K562 (cell line): ENCODE measurements around the gene LAPTM5. TPM values are rescaled to one million over a fixed set of nuclear protein-coding genes. Genes with fewer than 3 reads are reported as not detected.

Experiments used
- DDX20 ChIP-seq: fragments of 450-650 bp; IDR thresholded peaks from 2 replicates; pipeline ENCODE4 v1.6.1; 2016; ENCODE audit warnings: missing genetic modification characterization, low read depth, mild to moderate bottlenecking, missing compliant biosample characterization, moderate library complexity
- GATAD2B ChIP-seq: fragments of 450-650 bp; IDR thresholded peaks from 2 replicates; pipeline ENCODE4 v1.6.1; 2017; ENCODE audit warnings: mild to moderate bottlenecking, borderline replicate concordance
- MTF1 ChIP-seq: fragments of 250-450 bp; sonication (Bioruptor Pico); IDR thresholded peaks from 2 replicates; pipeline ENCODE4 v1.9.0; 2021; ENCODE audit warnings: moderate library complexity, mild to moderate bottlenecking, inconsistent platforms, borderline replicate concordance
- NFIC ChIP-seq: fragments of 450-650 bp; IDR thresholded peaks from 2 replicates; pipeline ENCODE4 v1.6.1; 2017; ENCODE audit warnings: mild to moderate bottlenecking, inconsistent platforms
- ZFP36 ChIP-seq: fragments of 150-350 bp; IDR thresholded peaks from 2 replicates; pipeline ENCODE4 v1.6.1; 2018; ENCODE audit warnings: low read length, low read depth; ENCODE audit not compliant: partially characterized antibody
- polyA plus RNA-seq, 8 experiments: library from polyadenylated mRNA; depleted of rRNA in 4 of 8; stranded (reverse) in 5 of 8; unstranded in 3 of 8; fragments of >200 nt; fragmentation: Nextera tagmentation in 2 of 8; fragmentation: Illumina TruSeq in 1 of 8; extraction: Ambion mirVana in 2 of 8; extraction: Trizol in 1 of 8; gene quantifications; 2 replicates each; pipeline versions ENCODE4 v1.2.1 to v1.2.3, GENCODE V29; 2011 to 2014; ENCODE audit warnings: inconsistent platforms in 1 of 8, missing spikeins in 1 of 8
- total RNA-seq, 7 experiments: library from RNA; depleted of rRNA in 6 of 7; stranded (reverse); fragments of >200 nt in 6 of 7; fragmentation: Illumina TruSeq in 2 of 7; extraction: Trizol in 2 of 7; gene quantifications; 2 replicates each; pipeline versions ENCODE4 v1.2.1 to v1.2.3, GENCODE V29; 2011 to 2021; ENCODE audit warnings: low replicate concordance in 1 of 7
- TF ChIP-seq, protein P1 (sequence below): fragments of 250-450 bp; sonication (Bioruptor Pico); IDR thresholded peaks from 2 replicates; pipeline ENCODE4 v1.4.0; 2020; ENCODE audit warnings: mild to moderate bottlenecking, moderate library complexity, borderline replicate concordance
- TF ChIP-seq, protein P2 (sequence below), 2 experiments: fragments of 250-450 bp in 1 of 2; fragments of 450-650 bp in 1 of 2; sonication (Bioruptor Pico) in 1 of 2; IDR thresholded peaks; 2 replicates each; pipeline versions ENCODE4 v1.6.1 to v1.8.0; 2016 to 2021; ENCODE audit warnings: mild to moderate bottlenecking in 2 of 2, moderate library complexity in 2 of 2, missing compliant biosample characterization in 1 of 2, missing genetic modification characterization in 1 of 2

LAPTM5 gene
- total and polyA plus RNA-seq, 9 of the 15 experiments (the other 6 are each of a cell fraction or from before 2014, with no cell fraction given) = 2.4 to 47.3 (median 20.3) TPM

DNA sequence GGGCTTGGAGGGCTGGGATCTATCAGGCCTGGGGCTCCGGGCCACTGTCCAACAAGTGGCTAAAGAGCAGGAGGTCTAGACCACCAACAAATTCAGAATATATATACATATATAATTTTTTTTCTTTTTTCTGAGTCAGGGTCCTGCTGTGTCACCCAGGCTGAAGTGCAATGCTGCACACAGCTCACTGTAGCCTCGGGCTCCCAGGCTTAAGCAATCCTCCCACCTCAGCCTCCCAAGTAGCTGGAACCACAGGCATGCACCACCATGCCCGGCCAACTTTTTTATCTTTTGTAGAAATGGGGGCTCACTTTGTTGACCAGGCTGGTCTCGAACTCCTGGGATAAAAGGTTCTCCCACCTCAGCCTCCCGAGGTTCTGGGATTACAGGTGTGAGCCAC, 6.8 kb upstream of the LAPTM5 start (continued):
- TF ChIP-seq, protein P1, sequence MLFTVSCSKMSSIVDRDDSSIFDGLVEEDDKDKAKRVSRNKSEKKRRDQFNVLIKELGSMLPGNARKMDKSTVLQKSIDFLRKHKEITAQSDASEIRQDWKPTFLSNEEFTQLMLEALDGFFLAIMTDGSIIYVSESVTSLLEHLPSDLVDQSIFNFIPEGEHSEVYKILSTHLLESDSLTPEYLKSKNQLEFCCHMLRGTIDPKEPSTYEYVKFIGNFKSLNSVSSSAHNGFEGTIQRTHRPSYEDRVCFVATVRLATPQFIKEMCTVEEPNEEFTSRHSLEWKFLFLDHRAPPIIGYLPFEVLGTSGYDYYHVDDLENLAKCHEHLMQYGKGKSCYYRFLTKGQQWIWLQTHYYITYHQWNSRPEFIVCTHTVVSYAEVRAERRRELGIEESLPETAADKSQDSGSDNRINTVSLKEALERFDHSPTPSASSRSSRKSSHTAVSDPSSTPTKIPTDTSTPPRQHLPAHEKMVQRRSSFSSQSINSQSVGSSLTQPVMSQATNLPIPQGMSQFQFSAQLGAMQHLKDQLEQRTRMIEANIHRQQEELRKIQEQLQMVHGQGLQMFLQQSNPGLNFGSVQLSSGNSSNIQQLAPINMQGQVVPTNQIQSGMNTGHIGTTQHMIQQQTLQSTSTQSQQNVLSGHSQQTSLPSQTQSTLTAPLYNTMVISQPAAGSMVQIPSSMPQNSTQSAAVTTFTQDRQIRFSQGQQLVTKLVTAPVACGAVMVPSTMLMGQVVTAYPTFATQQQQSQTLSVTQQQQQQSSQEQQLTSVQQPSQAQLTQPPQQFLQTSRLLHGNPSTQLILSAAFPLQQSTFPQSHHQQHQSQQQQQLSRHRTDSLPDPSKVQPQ (CRISPR knock-in tag) = no peak
- TF ChIP-seq NFIC (no peak), DDX20 (tag) (no peak), MTF1 (CRISPR knock-in tag) (no peak), GATAD2B (no peak), ZFP36 (no peak)
- TF ChIP-seq, protein P2, sequence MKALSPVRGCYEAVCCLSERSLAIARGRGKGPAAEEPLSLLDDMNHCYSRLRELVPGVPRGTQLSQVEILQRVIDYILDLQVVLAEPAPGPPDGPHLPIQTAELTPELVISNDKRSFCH (CRISPR knock-in tag; IDR thresholded peaks at IDR 0.05) = no peak
- TF ChIP-seq, protein P2 (tag; IDR thresholded peaks at IDR 0.05) = no peak
